Left kidney (tissue), 2 donors: Measurements from ENCODE around the gene HDAC4. TPM values are rescaled to one million over a fixed set of nuclear protein-coding genes. Genes with fewer than 3 reads are reported as not detected.
A peak's percentile ranks its signal among the peaks of the same experiment; 100 is the strongest.

Source experiments
- DNase-seq: peaks from one replicate; pipeline ENCODE4 v3.0.0-alpha.2; 2013
- polyA plus RNA-seq: library from polyadenylated mRNA; unstranded; fragments of 120-200 nt; gene quantifications from one replicate; pipeline ENCODE4 v1.2.1, GENCODE V29; 2013; ENCODE audit not compliant: insufficient read length

HDAC4 gene
- polyA plus RNA-seq, 1 donor, result 13.3 TPM

GRCh38 chr2:239383759-239384156 lies 17.1 kb downstream of the HDAC4 start:
- no peak for DNase-seq

GRCh38 chr2:239383036-239383758 lies 17.6 kb downstream of the HDAC4 start:
- peak; percentile 41 for DNase-seq

GRCh38 chr2:239382384-239382880 lies 18.4 kb downstream of the HDAC4 start:
- no peak for DNase-seq

GRCh38 chr2:239381709-239382134 lies 19.1 kb downstream of the HDAC4 start:
- DNase-seq, result no peak

- no peak for DNase-seq
Measured at GRCh38 chr2:239380831-239381708, 19.8 kb downstream of the HDAC4 start.

- no peak for DNase-seq
Measured at GRCh38 chr2:239379641-239380170, 21.1 kb downstream of the HDAC4 start.

- DNase-seq, result no peak
Measured at GRCh38 chr2:239378918-239379640, 21.7 kb downstream of the HDAC4 start.

GRCh38 chr2:239378021-239378917 lies 22.6 kb downstream of the HDAC4 start:
- no peak for DNase-seq

GRCh38 chr2:239377591-239377990 lies 23.2 kb downstream of the HDAC4 start:
- no peak for DNase-seq

GRCh38 chr2:239376942-239377531 lies 23.8 kb downstream of the HDAC4 start:
- no peak for DNase-seq

GRCh38 chr2:239376351-239376750 lies 24.5 kb downstream of the HDAC4 start:
- no peak for DNase-seq

GRCh38 chr2:239375278-239376061 lies 25.4 kb downstream of the HDAC4 start:
- DNase-seq, result no peak

GRCh38 chr2:239374896-239375277 lies 25.9 kb downstream of the HDAC4 start:
- no peak for DNase-seq

- no peak for DNase-seq
Measured at GRCh38 chr2:239372835-239373234, 28.0 kb downstream of the HDAC4 start.

GRCh38 chr2:239371726-239372686 lies 28.8 kb downstream of the HDAC4 start:
- DNase-seq, result no peak

- no peak for DNase-seq
Measured at GRCh38 chr2:239370876-239371725, 29.7 kb downstream of the HDAC4 start.

- no peak for DNase-seq
Measured at GRCh38 chr2:239370403-239370802, 30.4 kb downstream of the HDAC4 start.
